Measurements from ENCODE around the gene SESTD1. TPM values are rescaled to one million over a fixed set of nuclear protein-coding genes. Genes with fewer than 3 reads are reported as not detected.

The SESTD1 gene
- total and polyA plus RNA-seq, 2 experiments from 2014 or later: 12.6 to 21.6 TPM

DNA sequence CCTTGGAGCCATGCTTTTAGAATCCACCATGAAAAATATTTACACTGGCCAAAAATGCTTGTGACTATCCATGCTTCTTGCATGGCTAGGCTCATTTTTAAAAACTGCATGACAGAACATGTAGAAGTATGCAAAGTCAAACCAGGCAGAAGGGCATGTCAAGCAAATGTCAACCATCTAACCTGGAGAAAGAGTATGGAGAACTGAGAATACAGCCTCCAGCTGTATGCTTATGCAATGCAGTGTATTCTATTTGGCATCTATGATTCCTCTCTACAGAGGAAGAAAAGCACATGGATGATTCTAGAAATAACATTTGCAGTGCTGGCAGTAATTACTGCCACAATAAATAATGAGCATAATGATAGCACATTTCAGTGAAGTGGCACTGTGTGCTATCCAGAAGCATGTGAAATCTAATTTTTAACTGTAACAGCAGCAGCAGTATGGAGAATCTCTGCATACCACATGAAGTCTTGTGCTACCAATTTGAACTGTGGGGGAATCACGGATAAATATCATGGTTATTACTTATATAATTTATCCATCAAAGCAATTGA is 127.4 kb downstream of the SESTD1 start:
- H3K4me2 ChIP-seq: no peak overlapping the region
- Mint-ChIP-seq H3K9me3 (no peaks in the 10 kb centered on the region), H3K36me3 (ENCODE audit: low read depth) (no peaks in the 10 kb centered on the region), H3K4me1 (no peaks in the 10 kb centered on the region), H3K27me3 (ENCODE audit: insufficient read depth, low read depth, poor library complexity) (no peaks in the 10 kb centered on the region), H3K27ac (no peak overlapping the region), H3K4me3 (no peak overlapping the region)
- H4K20me1 ChIP-seq (replicated peaks; ENCODE audit: insufficient read depth): no peaks in the 10 kb centered on the region
- no peak for DNase-seq (ENCODE audit: low spot score)
- H3F3A ChIP-seq (replicated peaks; ENCODE audit: low read depth): no peaks in the 10 kb centered on the region
- no peaks in the 10 kb centered on the region for H3K36me3 ChIP-seq (ENCODE audit: insufficient read depth)
- no peak for ATAC-seq
- TF ChIP-seq, protein P1, sequence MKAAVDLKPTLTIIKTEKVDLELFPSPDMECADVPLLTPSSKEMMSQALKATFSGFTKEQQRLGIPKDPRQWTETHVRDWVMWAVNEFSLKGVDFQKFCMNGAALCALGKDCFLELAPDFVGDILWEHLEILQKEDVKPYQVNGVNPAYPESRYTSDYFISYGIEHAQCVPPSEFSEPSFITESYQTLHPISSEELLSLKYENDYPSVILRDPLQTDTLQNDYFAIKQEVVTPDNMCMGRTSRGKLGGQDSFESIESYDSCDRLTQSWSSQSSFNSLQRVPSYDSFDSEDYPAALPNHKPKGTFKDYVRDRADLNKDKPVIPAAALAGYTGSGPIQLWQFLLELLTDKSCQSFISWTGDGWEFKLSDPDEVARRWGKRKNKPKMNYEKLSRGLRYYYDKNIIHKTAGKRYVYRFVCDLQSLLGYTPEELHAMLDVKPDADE (IDR thresholded peaks at IDR 0.05): no peak
- TF ChIP-seq EZH2 (IDR thresholded peaks at IDR 0.05; ENCODE audit: low read depth, unreplicated experiment): no peak
- H3K4me3 ChIP-seq: no peak overlapping the region
- no peak overlapping the region for H2AFZ ChIP-seq
- H3K27ac ChIP-seq (ENCODE audit: low read depth): no peak overlapping the region
- no peaks in the 10 kb centered on the region for H3K4me1 ChIP-seq (ENCODE audit: insufficient read depth)
- no peaks in the 10 kb centered on the region for H3K79me2 ChIP-seq (replicated peaks; ENCODE audit: insufficient read depth)
- H3K9me2 ChIP-seq (ENCODE audit: insufficient read depth): peaks cover 4% of the 10 kb centered on the region; the same call in 1 of the 2 replicates
- no peaks in the 10 kb centered on the region for H3K27me3 ChIP-seq (ENCODE audit: insufficient read depth)

DNA sequence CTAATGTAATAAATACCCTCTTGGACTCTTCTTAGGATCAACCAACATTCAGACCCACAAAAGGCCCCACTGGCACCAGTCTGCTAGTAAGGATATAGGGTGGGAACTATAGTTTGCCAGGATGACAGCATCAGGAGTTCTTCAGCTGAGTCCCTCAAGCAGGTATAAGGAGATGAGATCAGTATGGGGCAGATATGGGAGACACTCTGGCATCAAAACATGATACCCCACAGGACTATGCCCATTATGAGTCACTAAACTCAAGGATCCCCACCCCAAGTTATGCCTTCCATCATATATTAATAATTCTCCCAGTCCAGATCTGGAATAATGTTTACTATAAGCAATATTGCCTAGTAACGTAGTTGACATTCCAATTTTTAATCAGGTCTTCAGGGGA is 131.6 kb downstream of the SESTD1 start:
- H3K4me1 Mint-ChIP-seq: no peaks in the 10 kb centered on the region
- H3K27me3 Mint-ChIP-seq (ENCODE audit: insufficient read depth, low read depth, poor library complexity): no peaks in the 10 kb centered on the region
- no peak for ATAC-seq
- TF ChIP-seq, protein P2, sequence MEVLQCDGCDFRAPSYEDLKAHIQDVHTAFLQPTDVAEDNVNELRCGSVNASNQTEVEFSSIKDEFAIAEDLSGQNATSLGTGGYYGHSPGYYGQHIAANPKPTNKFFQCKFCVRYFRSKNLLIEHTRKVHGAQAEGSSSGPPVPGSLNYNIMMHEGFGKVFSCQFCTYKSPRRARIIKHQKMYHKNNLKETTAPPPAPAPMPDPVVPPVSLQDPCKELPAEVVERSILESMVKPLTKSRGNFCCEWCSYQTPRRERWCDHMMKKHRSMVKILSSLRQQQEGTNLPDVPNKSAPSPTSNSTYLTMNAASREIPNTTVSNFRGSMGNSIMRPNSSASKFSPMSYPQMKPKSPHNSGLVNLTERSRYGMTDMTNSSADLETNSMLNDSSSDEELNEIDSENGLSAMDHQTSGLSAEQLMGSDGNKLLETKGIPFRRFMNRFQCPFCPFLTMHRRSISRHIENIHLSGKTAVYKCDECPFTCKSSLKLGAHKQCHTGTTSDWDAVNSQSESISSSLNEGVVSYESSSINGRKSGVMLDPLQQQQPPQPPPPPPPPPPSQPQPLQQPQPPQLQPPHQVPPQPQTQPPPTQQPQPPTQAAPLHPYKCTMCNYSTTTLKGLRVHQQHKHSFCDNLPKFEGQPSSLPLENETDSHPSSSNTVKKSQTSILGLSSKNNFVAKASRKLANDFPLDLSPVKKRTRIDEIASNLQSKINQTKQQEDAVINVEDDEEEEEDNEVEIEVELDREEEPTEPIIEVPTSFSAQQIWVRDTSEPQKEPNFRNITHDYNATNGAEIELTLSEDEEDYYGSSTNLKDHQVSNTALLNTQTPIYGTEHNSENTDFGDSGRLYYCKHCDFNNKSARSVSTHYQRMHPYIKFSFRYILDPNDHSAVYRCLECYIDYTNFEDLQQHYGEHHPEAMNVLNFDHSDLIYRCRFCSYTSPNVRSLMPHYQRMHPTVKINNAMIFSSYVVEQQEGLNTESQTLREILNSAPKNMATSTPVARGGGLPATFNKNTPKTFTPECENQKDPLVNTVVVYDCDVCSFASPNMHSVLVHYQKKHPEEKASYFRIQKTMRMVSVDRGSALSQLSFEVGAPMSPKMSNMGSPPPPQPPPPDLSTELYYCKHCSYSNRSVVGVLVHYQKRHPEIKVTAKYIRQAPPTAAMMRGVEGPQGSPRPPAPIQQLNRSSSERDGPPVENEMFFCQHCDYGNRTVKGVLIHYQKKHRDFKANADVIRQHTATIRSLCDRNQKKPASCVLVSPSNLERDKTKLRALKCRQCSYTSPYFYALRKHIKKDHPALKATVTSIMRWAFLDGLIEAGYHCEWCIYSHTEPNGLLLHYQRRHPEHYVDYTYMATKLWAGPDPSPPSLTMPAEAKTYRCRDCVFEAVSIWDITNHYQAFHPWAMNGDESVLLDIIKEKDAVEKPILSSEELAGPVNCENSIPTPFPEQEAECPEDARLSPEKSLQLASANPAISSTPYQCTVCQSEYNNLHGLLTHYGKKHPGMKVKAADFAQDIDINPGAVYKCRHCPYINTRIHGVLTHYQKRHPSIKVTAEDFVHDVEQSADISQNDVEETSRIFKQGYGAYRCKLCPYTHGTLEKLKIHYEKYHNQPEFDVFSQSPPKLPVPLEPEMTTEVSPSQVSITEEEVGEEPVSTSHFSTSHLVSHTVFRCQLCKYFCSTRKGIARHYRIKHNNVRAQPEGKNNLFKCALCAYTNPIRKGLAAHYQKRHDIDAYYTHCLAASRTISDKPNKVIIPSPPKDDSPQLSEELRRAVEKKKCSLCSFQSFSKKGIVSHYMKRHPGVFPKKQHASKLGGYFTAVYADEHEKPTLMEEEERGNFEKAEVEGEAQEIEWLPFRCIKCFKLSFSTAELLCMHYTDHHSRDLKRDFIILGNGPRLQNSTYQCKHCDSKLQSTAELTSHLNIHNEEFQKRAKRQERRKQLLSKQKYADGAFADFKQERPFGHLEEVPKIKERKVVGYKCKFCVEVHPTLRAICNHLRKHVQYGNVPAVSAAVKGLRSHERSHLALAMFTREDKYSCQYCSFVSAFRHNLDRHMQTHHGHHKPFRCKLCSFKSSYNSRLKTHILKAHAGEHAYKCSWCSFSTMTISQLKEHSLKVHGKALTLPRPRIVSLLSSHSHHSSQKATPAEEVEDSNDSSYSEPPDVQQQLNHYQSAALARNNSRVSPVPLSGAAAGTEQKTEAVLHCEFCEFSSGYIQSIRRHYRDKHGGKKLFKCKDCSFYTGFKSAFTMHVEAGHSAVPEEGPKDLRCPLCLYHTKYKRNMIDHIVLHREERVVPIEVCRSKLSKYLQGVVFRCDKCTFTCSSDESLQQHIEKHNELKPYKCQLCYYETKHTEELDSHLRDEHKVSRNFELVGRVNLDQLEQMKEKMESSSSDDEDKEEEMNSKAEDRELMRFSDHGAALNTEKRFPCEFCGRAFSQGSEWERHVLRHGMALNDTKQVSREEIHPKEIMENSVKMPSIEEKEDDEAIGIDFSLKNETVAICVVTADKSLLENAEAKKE (CRISPR knock-in tag; IDR thresholded peaks at IDR 0.05): no peak
- TF ChIP-seq ZNF331 (CRISPR knock-in tag; IDR thresholded peaks at IDR 0.05; ENCODE audit: low read depth) (no peak), NANOG (IDR thresholded peaks at IDR 0.05; ENCODE audit: borderline replicate concordance) (no peak)
- TF ChIP-seq, protein P3, sequence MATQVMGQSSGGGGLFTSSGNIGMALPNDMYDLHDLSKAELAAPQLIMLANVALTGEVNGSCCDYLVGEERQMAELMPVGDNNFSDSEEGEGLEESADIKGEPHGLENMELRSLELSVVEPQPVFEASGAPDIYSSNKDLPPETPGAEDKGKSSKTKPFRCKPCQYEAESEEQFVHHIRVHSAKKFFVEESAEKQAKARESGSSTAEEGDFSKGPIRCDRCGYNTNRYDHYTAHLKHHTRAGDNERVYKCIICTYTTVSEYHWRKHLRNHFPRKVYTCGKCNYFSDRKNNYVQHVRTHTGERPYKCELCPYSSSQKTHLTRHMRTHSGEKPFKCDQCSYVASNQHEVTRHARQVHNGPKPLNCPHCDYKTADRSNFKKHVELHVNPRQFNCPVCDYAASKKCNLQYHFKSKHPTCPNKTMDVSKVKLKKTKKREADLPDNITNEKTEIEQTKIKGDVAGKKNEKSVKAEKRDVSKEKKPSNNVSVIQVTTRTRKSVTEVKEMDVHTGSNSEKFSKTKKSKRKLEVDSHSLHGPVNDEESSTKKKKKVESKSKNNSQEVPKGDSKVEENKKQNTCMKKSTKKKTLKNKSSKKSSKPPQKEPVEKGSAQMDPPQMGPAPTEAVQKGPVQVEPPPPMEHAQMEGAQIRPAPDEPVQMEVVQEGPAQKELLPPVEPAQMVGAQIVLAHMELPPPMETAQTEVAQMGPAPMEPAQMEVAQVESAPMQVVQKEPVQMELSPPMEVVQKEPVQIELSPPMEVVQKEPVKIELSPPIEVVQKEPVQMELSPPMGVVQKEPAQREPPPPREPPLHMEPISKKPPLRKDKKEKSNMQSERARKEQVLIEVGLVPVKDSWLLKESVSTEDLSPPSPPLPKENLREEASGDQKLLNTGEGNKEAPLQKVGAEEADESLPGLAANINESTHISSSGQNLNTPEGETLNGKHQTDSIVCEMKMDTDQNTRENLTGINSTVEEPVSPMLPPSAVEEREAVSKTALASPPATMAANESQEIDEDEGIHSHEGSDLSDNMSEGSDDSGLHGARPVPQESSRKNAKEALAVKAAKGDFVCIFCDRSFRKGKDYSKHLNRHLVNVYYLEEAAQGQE (IDR thresholded peaks at IDR 0.05; ENCODE audit: unreplicated experiment): no peak
- TF ChIP-seq, protein P4, sequence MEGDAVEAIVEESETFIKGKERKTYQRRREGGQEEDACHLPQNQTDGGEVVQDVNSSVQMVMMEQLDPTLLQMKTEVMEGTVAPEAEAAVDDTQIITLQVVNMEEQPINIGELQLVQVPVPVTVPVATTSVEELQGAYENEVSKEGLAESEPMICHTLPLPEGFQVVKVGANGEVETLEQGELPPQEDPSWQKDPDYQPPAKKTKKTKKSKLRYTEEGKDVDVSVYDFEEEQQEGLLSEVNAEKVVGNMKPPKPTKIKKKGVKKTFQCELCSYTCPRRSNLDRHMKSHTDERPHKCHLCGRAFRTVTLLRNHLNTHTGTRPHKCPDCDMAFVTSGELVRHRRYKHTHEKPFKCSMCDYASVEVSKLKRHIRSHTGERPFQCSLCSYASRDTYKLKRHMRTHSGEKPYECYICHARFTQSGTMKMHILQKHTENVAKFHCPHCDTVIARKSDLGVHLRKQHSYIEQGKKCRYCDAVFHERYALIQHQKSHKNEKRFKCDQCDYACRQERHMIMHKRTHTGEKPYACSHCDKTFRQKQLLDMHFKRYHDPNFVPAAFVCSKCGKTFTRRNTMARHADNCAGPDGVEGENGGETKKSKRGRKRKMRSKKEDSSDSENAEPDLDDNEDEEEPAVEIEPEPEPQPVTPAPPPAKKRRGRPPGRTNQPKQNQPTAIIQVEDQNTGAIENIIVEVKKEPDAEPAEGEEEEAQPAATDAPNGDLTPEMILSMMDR (conservative IDR thresholded peaks at IDR 0.05; ENCODE audit: low read depth in 2 of 2): no peak
- TF ChIP-seq, protein P1 (IDR thresholded peaks at IDR 0.05): no peak

More for the DNA sequence above, 131.6 kb downstream of the SESTD1 start:
- Mint-ChIP-seq H3K27ac (no peak overlapping the region), H3K9me3 (no peaks in the 10 kb centered on the region), H3K36me3 (ENCODE audit: low read depth) (no peaks in the 10 kb centered on the region), H3K4me3 (no peak overlapping the region)
- H3K9me2 ChIP-seq (ENCODE audit: insufficient read depth): no peaks in the 10 kb centered on the region
- H3K79me2 ChIP-seq (replicated peaks; ENCODE audit: insufficient read depth): no peaks in the 10 kb centered on the region
- H3K27me3 ChIP-seq (ENCODE audit: insufficient read depth): no peaks in the 10 kb centered on the region
- H3F3A ChIP-seq (replicated peaks; ENCODE audit: low read depth): no peaks in the 10 kb centered on the region
- DNase-seq (ENCODE audit: low spot score): no peak
- H2AFZ ChIP-seq: no peak overlapping the region
- no peaks in the 10 kb centered on the region for H4K20me1 ChIP-seq (replicated peaks; ENCODE audit: insufficient read depth)
- no peak overlapping the region for H3K27ac ChIP-seq (ENCODE audit: low read depth)
- H3K4me1 ChIP-seq (ENCODE audit: insufficient read depth): no peaks in the 10 kb centered on the region
- no peak overlapping the region for H3K4me3 ChIP-seq
- no peaks in the 10 kb centered on the region for H3K36me3 ChIP-seq (ENCODE audit: insufficient read depth)
- H3K4me2 ChIP-seq: no peak overlapping the region
